HepG2 (cell line): ENCODE results near the gene UBE2O. TPM values are rescaled to one million over a fixed set of nuclear protein-coding genes. Genes with fewer than 3 reads are reported as not detected.
A peak's percentile ranks its signal among the peaks of the same experiment; 100 is the strongest.

Experiments
- AHDC1 ChIP-seq: sonication (generic); formaldehyde crosslinking; IDR thresholded peaks from 2 replicates; pipeline ENCODE4 v1.5.1; 2020; ENCODE audit warnings: mild to moderate bottlenecking, missing genetic modification reagents, borderline replicate concordance
- BCLAF1 ChIP-seq: fragments of 450-650 bp; IDR thresholded peaks from 2 replicates; pipeline ENCODE4 v1.6.1; 2017; ENCODE audit warnings: mild to moderate bottlenecking
- FOXA3 ChIP-seq: IDR thresholded peaks from 2 replicates; pipeline ENCODE4 v1.6.1; 2016; ENCODE audit warnings: missing genetic modification reagents, missing compliant biosample characterization
- FOXJ3 ChIP-seq: sonication (generic); formaldehyde crosslinking; IDR thresholded peaks from 2 replicates; pipeline ENCODE4 v1.4.0; 2020; ENCODE audit warnings: missing genetic modification reagents, mild to moderate bottlenecking, borderline replicate concordance
- ISL2 ChIP-seq: sonication (generic); formaldehyde crosslinking; IDR thresholded peaks from 2 replicates; pipeline ENCODE4 v1.5.0; 2020; ENCODE audit warnings: missing genetic modification reagents
- MAFG ChIP-seq: sonication (generic); formaldehyde crosslinking; IDR thresholded peaks from 2 replicates; pipeline ENCODE4 v1.5.1; 2020; ENCODE audit warnings: mild to moderate bottlenecking, missing genetic modification reagents
- MED8 ChIP-seq: sonication (generic); formaldehyde crosslinking; IDR thresholded peaks from 2 replicates; pipeline ENCODE4 v1.8.1; 2023; ENCODE audit warnings: mild to moderate bottlenecking, missing genetic modification reagents; ENCODE audit not compliant: insufficient replicate concordance
- PRMT3 ChIP-seq: sonication (generic); formaldehyde crosslinking; IDR thresholded peaks from 2 replicates; pipeline ENCODE4 v1.8.1; 2022; ENCODE audit warnings: low read depth, mild to moderate bottlenecking, moderate library complexity, missing genetic modification reagents, borderline replicate concordance
- SAP130 ChIP-seq: IDR thresholded peaks from 2 replicates; pipeline ENCODE4 v1.6.1; 2016; ENCODE audit warnings: low read depth
- SIX1 ChIP-seq: sonication (generic); formaldehyde crosslinking; IDR thresholded peaks from 2 replicates; pipeline ENCODE4 v1.4.0; 2020; ENCODE audit warnings: missing genetic modification reagents, borderline replicate concordance
- ZBTB43 ChIP-seq: sonication (generic); formaldehyde crosslinking; conservative IDR thresholded peaks from 2 replicates; pipeline ENCODE4 v1.4.0; 2020; ENCODE audit warnings: missing genetic modification reagents
- ZC3H13 ChIP-seq: sonication (generic); formaldehyde crosslinking; IDR thresholded peaks from 2 replicates; pipeline ENCODE4 v1.8.1; 2023; ENCODE audit warnings: mild to moderate bottlenecking, missing genetic modification reagents, moderate library complexity
- ZFX ChIP-seq: sonication (generic); formaldehyde crosslinking; IDR thresholded peaks from 2 replicates; pipeline ENCODE4 v1.4.0; 2020; ENCODE audit warnings: mild to moderate bottlenecking, low read depth, missing genetic modification reagents, moderate library complexity
- ZNF101 ChIP-seq: sonication (generic); formaldehyde crosslinking; IDR thresholded peaks from 2 replicates; pipeline ENCODE4 v1.4.0; 2020; ENCODE audit warnings: mild to moderate bottlenecking, low read depth, missing genetic modification reagents, borderline replicate concordance
- ZNF33B ChIP-seq: sonication (generic); formaldehyde crosslinking; IDR thresholded peaks from 2 replicates; pipeline ENCODE4 v1.5.1; 2020; ENCODE audit warnings: mild to moderate bottlenecking, missing genetic modification reagents
- ZNF451 ChIP-seq: sonication (generic); formaldehyde crosslinking; IDR thresholded peaks from 2 replicates; pipeline ENCODE4 v1.5.0; 2020; ENCODE audit warnings: mild to moderate bottlenecking, missing genetic modification reagents
- ZNF512 ChIP-seq: sonication (generic); formaldehyde crosslinking; IDR thresholded peaks from 2 replicates; pipeline ENCODE4 v1.4.0; 2020; ENCODE audit warnings: mild to moderate bottlenecking, missing genetic modification reagents
- ZNF615 ChIP-seq: sonication (generic); formaldehyde crosslinking; IDR thresholded peaks from 2 replicates; pipeline ENCODE4 v1.5.0; 2020; ENCODE audit warnings: mild to moderate bottlenecking, missing genetic modification reagents, borderline replicate concordance
- ZNF619 ChIP-seq: sonication (generic); formaldehyde crosslinking; IDR thresholded peaks from 2 replicates; pipeline ENCODE4 v1.4.0; 2020; ENCODE audit warnings: mild to moderate bottlenecking, missing genetic modification reagents
- polyA plus RNA-seq, 8 experiments: library from polyadenylated mRNA; depleted of rRNA in 3 of 8; stranded (reverse) in 7 of 8; unstranded in 1 of 8; fragments of >200 nt; fragmentation: Illumina TruSeq in 4 of 8; extraction: Trizol in 4 of 8; gene quantifications; 2 replicates each; pipeline versions ENCODE4 v1.2.1 to v1.2.3, GENCODE V29; 2011 to 2016; ENCODE audit warnings: low read depth in 4 of 8, missing spikeins in 1 of 8, mixed read lengths in 1 of 8; ENCODE audit not compliant: insufficient read depth in 1 of 8
- total RNA-seq, 5 experiments: library from RNA; depleted of rRNA; stranded (reverse); fragments of >200 nt; fragmentation: Illumina TruSeq; extraction: Trizol; gene quantifications; 2 replicates each; pipeline ENCODE4 v1.2.3, GENCODE V29; 2016; ENCODE audit warnings: low read depth in 1 of 5

Gene UBE2O
- total and polyA plus RNA-seq, 2 of the 13 experiments (the other 11 are each of a cell fraction or from before 2014, with no cell fraction given) = 21.5 to 23.5 TPM

- TF ChIP-seq ZNF512 (no peak), ZC3H13 (CRISPR knock-in tag) (no peak), MED8 (no peak), ISL2 (CRISPR knock-in tag) (peak; percentile 74), MAFG (CRISPR knock-in tag) (no peak), FOXA3 (CRISPR knock-in tag) (peak; percentile 96), BCLAF1 (no peak), PRMT3 (CRISPR knock-in tag) (no peak), ZNF451 (no peak), SAP130 (CRISPR knock-in tag) (peak; percentile 99), ZNF101 (CRISPR knock-in tag) (no peak), ZNF615 (CRISPR knock-in tag) (0 out of 2 replicates have a peak, but pooled peaks have one; percentile 23), FOXJ3 (CRISPR knock-in tag) (no peak), ZBTB43 (no peak; the same call in none of the 2 replicates), ZNF33B (CRISPR knock-in tag) (no peak), AHDC1 (peak; percentile 87; the same call in 1 of the 2 replicates), SIX1 (peak; percentile 59; the same call in 1 of the 2 replicates), ZFX (peak; percentile 75; the same call in 1 of the 2 replicates), ZNF619 (CRISPR knock-in tag) (no peak)
These were observed 46.3 kb upstream of the UBE2O start (continued) for GRCh38 chr17:76499267-76499667.
